VCaP (cell line): ENCODE measurements around the gene HOXD13.
A peak's percentile ranks its signal among the peaks of the same experiment; 100 is the strongest.

ENCODE experiments used
- H3K27ac ChIP-seq: fragments of 450-650 bp; 2 replicates; pipeline ENCODE4 v1.5.1; 2017
- TF ChIP-seq, protein P1 (sequence below): fragments of 450-650 bp; conservative IDR thresholded peaks from 2 replicates; pipeline ENCODE4 v1.5.1; 2017; ENCODE audit warnings: mild to moderate bottlenecking, moderate library complexity

The HOXD13 gene

DNA sequence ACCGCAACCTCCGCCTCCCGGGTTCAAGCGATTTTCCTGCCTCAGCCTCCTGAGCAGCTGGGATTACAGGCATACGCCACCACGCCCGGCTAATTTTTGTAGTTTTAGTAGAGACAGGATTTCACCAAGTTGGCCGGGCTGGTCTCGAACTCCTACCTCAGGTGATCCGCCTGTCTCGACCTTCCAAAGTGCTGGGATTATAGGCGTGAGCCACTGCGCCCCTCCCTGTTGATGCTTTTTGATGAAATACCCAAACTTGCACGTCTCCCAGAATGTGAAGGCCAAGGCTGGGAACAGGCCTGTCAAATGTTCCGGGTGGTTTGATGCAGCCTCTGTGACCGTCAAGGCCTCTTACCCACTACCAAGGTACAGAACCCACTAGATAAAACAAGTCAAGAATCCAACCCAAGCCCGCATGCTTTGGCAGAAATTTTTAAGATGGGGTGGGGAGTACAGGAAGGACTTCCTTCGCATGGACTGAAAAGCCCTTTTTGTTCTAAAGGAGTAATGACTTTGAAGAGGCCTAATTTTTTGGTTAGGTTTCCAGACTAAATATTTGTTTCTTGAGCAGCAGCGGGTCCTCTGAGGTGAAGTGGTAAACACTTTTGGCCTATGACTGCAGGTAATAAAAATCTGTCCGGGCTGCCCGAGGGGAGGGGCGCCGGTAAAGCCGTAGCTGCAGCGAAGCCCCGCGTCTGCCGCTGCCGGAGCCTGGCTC is 5.0 kb upstream of the HOXD13 start:
- TF ChIP-seq, protein P1, sequence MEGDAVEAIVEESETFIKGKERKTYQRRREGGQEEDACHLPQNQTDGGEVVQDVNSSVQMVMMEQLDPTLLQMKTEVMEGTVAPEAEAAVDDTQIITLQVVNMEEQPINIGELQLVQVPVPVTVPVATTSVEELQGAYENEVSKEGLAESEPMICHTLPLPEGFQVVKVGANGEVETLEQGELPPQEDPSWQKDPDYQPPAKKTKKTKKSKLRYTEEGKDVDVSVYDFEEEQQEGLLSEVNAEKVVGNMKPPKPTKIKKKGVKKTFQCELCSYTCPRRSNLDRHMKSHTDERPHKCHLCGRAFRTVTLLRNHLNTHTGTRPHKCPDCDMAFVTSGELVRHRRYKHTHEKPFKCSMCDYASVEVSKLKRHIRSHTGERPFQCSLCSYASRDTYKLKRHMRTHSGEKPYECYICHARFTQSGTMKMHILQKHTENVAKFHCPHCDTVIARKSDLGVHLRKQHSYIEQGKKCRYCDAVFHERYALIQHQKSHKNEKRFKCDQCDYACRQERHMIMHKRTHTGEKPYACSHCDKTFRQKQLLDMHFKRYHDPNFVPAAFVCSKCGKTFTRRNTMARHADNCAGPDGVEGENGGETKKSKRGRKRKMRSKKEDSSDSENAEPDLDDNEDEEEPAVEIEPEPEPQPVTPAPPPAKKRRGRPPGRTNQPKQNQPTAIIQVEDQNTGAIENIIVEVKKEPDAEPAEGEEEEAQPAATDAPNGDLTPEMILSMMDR, result no peak
- peak overlapping the region; percentile 54 for H3K27ac ChIP-seq

DNA sequence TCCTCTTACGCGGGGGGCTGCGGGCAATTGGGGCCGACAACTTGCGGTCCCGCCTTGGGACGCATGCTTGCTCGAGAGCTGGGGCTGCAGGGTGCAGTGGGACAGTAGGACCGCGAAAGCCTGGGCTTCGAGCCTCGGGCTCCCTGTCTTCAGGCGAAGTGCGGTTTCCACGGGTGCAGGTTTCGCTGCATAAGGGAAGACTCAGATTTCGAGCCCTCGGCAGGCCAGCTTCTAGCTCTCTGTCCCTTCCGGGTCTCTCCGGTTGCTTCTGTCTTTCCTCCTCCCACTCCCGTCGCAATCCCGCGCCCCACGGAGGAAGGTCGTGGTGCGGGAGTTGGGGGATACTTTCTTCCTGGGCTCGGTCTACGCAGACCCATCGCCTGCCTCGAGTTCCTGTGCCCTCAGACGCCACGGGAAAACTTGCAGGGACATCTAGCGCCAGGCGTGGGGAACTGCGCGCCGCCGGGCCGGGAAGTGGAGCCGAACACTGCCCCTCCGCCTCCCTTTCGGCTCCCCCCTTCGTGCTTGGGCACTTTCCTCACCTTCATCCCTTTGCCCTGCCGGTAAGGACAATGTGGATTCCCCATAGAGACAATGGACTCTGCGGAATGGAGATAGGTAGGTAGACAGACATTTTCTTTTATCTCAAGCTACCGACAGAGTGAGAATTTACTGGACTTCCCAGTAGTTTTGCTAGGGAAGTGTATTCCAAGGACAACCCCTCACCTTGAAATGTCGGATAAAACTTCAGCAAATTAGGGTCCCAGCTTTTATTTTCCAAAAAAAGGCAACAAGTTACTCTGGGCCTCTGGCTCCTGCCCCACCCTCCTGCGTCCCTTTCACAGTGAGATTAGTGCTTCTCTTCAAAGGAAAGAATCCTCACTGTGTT is 4.2 kb upstream of the HOXD13 start:
- TF ChIP-seq, protein P1, result peak; percentile 93
- H3K27ac ChIP-seq, result peak overlapping the region; percentile 54

DNA sequence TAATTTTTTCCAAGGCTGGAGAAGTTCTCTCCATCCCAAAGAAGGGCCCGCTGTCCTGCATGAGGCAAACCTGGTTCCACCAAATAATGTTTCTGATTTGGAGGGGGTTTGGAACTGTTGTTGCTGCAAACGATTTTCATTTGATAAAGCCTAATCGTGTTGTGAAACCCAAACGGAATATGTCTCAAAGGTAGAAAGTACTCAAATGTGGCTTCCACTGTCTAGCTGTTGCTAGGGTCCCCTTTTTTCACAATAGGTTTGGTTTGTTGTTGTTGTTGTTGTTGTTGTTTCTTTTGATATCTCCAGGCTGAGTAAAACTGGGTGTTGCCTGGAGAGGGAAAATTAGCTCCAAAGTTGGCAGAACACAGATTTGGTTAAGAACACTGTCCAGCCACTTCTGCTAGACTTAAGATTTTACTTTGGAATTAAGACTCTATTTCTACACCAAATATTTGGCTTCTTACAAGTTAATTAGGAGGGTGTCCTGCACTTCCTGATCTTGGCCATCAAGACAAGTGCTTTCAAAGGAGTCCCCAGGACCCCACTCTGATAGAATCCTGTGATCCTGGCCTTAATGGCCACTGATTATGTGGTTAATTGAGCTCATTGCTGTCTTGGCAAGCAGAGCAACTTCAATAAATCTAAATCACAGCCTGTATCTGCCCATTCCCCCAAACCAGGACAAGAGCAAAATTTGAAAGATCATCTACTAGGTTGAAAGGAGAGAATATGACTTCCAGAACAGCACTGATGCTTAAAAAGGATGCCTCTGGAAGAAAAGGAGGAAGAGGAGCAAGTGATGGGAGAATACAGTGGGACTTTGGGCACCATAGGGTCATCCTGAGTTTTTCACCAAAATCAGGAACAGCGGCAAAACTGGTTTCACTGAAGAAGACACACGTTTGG is 3.3 kb upstream of the HOXD13 start:
- TF ChIP-seq, protein P1, result no peak

DNA sequence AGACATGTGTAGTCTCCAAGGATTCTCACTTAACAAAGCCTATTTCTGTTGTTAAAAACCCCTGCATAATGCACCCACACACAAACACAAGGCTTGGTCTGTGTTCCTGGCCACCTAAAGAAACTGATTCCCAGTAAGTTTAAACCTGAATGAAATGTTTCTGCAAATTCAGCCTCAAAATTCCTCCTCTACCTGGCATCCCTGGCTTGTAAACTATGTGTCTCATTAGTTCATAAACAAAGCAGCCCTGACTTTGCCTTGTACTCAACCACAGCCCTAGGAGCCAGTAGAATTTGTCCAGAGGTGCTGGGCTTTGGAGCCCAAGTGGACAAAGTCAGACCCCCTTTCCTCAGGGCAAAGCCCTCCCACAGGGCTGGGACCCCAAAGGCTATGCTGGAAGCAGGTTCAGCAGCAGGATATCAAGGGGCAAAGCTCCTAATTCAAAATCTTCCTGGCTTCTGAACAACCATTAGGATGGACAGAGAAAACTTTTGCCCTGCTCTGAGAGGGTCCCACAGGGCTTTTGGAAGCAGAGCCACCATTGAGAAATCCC is 2.6 kb upstream of the HOXD13 start:
- H3K27ac ChIP-seq, result no peak overlapping the region
- TF ChIP-seq, protein P1, result no peak

More for the DNA sequence above, 3.3 kb upstream of the HOXD13 start:
- H3K27ac ChIP-seq, result no peak overlapping the region

DNA sequence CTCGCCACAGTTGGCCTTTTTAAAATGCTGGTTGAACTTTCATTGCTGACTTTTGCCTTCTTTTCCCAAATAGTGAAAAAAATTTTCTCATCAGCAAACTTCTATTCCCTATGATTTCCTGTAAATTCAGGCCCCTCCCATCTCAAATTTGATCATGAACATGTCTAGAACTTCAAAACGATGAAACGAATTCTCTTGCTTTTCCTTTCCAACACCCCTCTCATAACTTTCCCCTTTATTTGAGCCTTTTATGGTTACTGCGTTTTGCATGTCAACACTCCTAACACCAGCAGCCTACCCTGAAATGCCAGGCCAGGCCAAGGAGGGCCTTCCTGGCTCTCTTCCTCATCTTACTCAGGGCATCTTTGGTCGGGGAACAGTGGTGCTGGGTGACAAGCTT is 1.7 kb upstream of the HOXD13 start:
- TF ChIP-seq, protein P1, result no peak
- no peak overlapping the region for H3K27ac ChIP-seq

DNA sequence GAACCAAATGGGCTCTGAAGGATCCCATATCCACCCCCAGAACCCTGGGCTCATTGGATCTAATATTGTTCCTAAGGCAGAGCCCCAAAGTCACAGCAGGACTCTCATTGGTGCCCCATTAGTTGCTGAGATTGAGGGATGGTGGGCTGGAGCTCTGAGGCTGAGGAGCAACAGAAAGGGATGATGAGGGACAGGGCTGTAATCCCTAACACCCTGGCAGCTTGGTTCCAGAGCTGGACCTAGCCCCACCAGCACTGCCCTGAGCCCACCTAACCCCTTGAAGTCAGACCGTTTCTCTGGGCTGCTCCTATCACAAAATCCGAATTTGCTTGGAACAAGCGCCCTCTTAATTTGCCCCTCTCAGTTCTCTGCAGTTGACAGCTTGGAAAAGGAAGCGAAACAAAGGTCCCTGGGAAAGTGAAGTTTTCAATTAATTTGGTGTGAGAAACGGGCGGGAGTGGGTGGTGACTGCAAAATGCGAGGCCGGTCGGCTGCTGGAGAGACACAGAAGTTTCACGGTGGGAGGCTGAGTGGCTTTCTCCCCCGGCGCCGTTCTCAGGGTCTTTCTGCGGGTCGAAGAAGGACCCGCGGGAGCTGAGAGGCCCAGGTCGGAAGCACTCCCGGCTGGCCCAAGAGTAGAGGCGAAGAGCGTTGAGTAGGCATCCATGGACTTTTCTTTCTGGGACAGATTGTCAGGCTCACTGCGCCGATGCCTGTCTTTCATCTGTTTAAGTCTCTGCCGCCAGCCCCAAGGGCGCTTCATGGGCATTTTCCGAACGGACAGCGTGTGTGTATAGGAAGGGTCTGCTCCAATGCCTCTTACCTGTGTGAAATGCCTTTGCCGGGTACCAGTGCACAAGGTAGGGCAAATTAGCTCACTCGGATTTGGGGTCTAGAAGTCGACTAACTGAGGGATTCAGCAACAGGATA is 927 bp upstream of the HOXD13 start:
- no peak overlapping the region for H3K27ac ChIP-seq
- TF ChIP-seq, protein P1, result no peak
